ENCODE results near the gene SEC63. TPM values are rescaled to one million over a fixed set of nuclear protein-coding genes. Genes with fewer than 3 reads are reported as not detected.
"Not testable (repeated sequence)": the region's sequence is repeated elsewhere in the genome, so short reads cannot be mapped to it uniquely, and the experiment has no call there.

The SEC63 gene, protein sequence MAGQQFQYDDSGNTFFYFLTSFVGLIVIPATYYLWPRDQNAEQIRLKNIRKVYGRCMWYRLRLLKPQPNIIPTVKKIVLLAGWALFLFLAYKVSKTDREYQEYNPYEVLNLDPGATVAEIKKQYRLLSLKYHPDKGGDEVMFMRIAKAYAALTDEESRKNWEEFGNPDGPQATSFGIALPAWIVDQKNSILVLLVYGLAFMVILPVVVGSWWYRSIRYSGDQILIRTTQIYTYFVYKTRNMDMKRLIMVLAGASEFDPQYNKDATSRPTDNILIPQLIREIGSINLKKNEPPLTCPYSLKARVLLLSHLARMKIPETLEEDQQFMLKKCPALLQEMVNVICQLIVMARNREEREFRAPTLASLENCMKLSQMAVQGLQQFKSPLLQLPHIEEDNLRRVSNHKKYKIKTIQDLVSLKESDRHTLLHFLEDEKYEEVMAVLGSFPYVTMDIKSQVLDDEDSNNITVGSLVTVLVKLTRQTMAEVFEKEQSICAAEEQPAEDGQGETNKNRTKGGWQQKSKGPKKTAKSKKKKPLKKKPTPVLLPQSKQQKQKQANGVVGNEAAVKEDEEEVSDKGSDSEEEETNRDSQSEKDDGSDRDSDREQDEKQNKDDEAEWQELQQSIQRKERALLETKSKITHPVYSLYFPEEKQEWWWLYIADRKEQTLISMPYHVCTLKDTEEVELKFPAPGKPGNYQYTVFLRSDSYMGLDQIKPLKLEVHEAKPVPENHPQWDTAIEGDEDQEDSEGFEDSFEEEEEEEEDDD
- total RNA-seq: 91.8 and 94.4 TPM in 2 replicates

DNA sequence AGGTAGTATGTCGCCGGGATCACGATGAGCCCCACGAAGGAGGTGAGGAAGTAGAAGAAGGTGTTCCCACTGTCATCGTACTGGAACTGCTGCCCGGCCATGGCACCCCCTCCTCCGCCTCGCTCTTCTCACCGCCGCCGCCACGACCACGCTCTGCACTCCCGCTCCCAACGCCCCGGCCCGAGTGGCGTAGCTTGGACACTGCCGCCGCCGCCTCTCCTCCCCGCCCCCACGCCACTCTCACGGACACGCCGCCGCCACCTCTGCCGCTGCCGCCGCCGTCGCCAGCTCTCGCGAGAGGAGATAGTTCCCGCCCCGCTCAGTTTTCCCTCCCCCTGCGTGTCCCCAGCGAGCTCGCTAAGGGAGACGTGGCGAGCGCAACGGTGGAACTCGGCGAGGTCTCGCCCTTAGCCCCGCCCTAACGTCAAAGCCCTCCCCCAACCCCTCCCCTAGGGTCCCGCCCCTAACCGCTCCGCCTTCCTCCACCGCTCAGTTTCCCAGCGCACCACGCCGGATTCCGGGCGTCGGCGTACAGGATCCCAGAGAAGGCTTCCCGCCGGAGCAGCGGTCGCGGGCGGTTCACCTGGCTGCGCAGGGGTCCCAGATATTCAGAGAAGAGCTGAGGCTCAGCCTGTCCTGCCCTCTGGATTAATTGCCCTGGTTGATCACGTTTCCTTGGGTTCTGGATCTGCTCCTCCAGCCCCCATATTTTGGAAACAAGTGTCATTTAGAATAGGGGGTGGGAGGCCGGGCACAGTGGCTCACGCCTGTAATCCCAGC, at the start of gene SEC63:
TSS of gene SEC63 (minus strand) at position 300 of the 780 bp plus-strand sequence. CDS start at position 101, 199 bp downstream.
- H3K4me1 Mint-ChIP-seq: peaks cover 22% of the 10 kb centered on the region
- intact Hi-C loops (cut with micrococcal nuclease): loop anchor here (1.0 to 10.0 kb wide), 11 partner anchors 117 to 1425 kb away; partner anchors contain the start of genes AFG1L, CD164, CEP57L1 and OSTM1
- peaks cover 14% of the 10 kb centered on the region for H3K36me3 Mint-ChIP-seq (ENCODE audit: low read depth)
- H3K4me3 Mint-ChIP-seq: peak within 1 kb of the TSS; percentile 98
- DNase-seq: peak; percentile 99
- H3K27ac Mint-ChIP-seq: peak within 1 kb of the TSS; percentile 99
- H3K27me3 Mint-ChIP-seq: peaks cover 5% of the 10 kb centered on the region
- no peaks in the 10 kb centered on the region for H3K9me3 Mint-ChIP-seq

DNA sequence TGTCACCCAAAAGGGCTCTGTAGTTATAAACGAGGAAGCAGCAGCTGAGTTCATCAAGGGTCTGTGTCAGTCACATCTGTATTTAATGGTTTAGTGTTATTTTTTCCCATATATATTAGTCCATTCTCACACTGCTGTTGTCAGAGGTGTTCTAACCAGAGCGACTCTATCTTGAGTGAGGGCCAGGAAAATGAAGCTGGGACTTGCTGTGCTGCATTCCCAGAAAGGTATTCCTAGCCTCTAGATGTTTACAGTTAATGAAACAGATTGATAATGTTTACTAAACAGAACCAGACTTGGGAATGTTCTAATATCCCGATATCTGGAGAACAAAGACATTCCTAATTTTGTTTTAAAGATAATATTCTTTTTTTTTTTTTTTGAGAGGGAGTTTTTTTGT, 48.0 kb upstream of the SEC63 start:
- intact Hi-C loops (cut with micrococcal nuclease): no loop called here
- H3K4me3 Mint-ChIP-seq: no peak overlapping the region
- peaks cover 9% of the 10 kb centered on the region for H3K27me3 Mint-ChIP-seq
- H3K36me3 Mint-ChIP-seq (ENCODE audit: low read depth): no peaks in the 10 kb centered on the region
- H3K27ac Mint-ChIP-seq: no peak overlapping the region
- no peak for DNase-seq
- peaks cover 11% of the 10 kb centered on the region for H3K9me3 Mint-ChIP-seq
- H3K4me1 Mint-ChIP-seq: no peaks in the 10 kb centered on the region

- Mint-ChIP-seq H3K27ac (no peak overlapping the region), H3K27me3 (peaks cover 9% of the 10 kb centered on the region), H3K4me3 (no peak overlapping the region), H3K4me1 (no peaks in the 10 kb centered on the region), H3K9me3 (peaks cover 11% of the 10 kb centered on the region), H3K36me3 (ENCODE audit: low read depth) (no peaks in the 10 kb centered on the region)
- intact Hi-C loops (cut with micrococcal nuclease): no loop called here
- no peak for DNase-seq
Observed at GRCh38 chr6:108004861-108005260, 46.9 kb upstream of the SEC63 start.

GRCh38 chr6:108002365-108003221, 44.6 kb upstream of the SEC63 start:
- H3K4me1 Mint-ChIP-seq: no peaks in the 10 kb centered on the region
- peaks cover 12% of the 10 kb centered on the region for H3K27me3 Mint-ChIP-seq
- no peak overlapping the region for H3K27ac Mint-ChIP-seq

GRCh38 chr6:108001696-108002231, 43.8 kb upstream of the SEC63 start:
- no peak for DNase-seq
- H3K4me1 Mint-ChIP-seq: no peaks in the 10 kb centered on the region
- no peaks in the 10 kb centered on the region for H3K9me3 Mint-ChIP-seq
- H3K36me3 Mint-ChIP-seq (ENCODE audit: low read depth): no peaks in the 10 kb centered on the region
- H3K27me3 Mint-ChIP-seq: peaks cover 12% of the 10 kb centered on the region
- H3K27ac Mint-ChIP-seq: no peak overlapping the region
- H3K4me3 Mint-ChIP-seq: no peak overlapping the region
- intact Hi-C loops (cut with micrococcal nuclease): no loop called here

More at GRCh38 chr6:108002365-108003221, 44.6 kb upstream of the SEC63 start:
- H3K4me3 Mint-ChIP-seq: no peak overlapping the region
- intact Hi-C loops (cut with micrococcal nuclease): no loop called here
- no peak for DNase-seq
- H3K36me3 Mint-ChIP-seq (ENCODE audit: low read depth): no peaks in the 10 kb centered on the region
- H3K9me3 Mint-ChIP-seq: no peaks in the 10 kb centered on the region

- H3K4me3 Mint-ChIP-seq; H3K9me3 Mint-ChIP-seq; H3K36me3 Mint-ChIP-seq (ENCODE audit: low read depth); DNase-seq; H3K27ac Mint-ChIP-seq; H3K4me1 Mint-ChIP-seq; intact Hi-C loops (cut with micrococcal nuclease): not testable (repeated sequence)
- H3K27me3 Mint-ChIP-seq: peaks cover 12% of the 10 kb centered on the region
Observed at GRCh38 chr6:108000259-108000658, 42.3 kb upstream of the SEC63 start.

- Mint-ChIP-seq H3K36me3 (ENCODE audit: low read depth) (no peaks in the 10 kb centered on the region), H3K9me3 (no peaks in the 10 kb centered on the region), H3K27me3 (peaks cover 12% of the 10 kb centered on the region), H3K4me3 (no peak overlapping the region), H3K27ac (no peak overlapping the region), H3K4me1 (no peaks in the 10 kb centered on the region)
- DNase-seq: no peak
- intact Hi-C loops (cut with micrococcal nuclease): no loop called here
Observed at GRCh38 chr6:107999341-107999740, 41.3 kb upstream of the SEC63 start.

- intact Hi-C loops (cut with micrococcal nuclease): no loop called here
- H3K27ac Mint-ChIP-seq: no peak overlapping the region
- no peaks in the 10 kb centered on the region for H3K9me3 Mint-ChIP-seq
- DNase-seq: no peak
- H3K36me3 Mint-ChIP-seq (ENCODE audit: low read depth): no peaks in the 10 kb centered on the region
- peaks cover 9% of the 10 kb centered on the region for H3K4me1 Mint-ChIP-seq
- H3K27me3 Mint-ChIP-seq: no peaks in the 10 kb centered on the region
- no peak overlapping the region for H3K4me3 Mint-ChIP-seq
Observed at GRCh38 chr6:107991772-107992550, 34.0 kb upstream of the SEC63 start.

DNA sequence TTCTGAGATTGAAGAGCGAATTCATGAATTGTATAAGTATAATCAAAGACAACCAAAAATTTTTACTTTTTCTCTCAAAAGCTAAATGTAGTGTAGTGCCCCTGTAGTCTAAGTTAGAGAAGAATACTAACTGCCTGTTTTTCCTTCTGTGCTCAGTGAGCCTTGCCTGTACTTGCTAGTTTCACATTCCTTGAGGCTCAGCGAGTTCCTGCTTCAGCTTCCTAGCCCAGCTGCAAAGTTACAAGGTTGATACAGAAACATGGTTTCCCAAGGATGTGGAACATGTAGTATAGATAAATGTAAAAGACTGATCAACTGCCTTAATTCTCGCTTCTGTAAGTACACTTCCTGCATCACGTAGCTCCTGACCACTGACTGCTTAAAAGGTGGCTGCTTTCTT, 33.1 kb upstream of the SEC63 start:
- Mint-ChIP-seq H3K4me3 (peak overlapping the region; percentile 13), H3K27me3 (no peaks in the 10 kb centered on the region), H3K27ac (no peak overlapping the region), H3K9me3 (no peaks in the 10 kb centered on the region), H3K36me3 (ENCODE audit: low read depth) (no peaks in the 10 kb centered on the region), H3K4me1 (peaks cover 9% of the 10 kb centered on the region)
- intact Hi-C loops (cut with micrococcal nuclease): no loop called here
- no peak for DNase-seq

DNA sequence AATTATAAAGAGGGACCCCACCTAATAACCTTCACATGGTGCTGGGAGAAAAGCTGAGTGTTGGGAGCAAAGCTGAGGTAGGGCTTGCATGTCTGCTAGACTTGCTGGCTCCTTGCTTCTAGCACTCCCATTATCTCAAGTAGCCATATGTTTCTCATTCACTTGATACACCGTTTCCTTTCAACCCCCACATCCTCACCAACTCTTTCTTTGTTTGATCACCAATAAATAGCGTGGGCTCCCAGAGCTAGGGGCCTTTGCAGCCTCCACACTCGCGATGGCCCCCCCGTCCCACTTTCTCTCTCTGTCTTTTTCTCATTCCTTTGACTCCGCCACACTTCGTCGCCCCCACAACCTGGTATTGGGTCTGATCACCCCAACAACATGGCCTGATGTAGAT, 32.6 kb upstream of the SEC63 start:
- H3K27me3 Mint-ChIP-seq; intact Hi-C loops (cut with micrococcal nuclease); H3K4me1 Mint-ChIP-seq; DNase-seq; H3K27ac Mint-ChIP-seq; H3K36me3 Mint-ChIP-seq (ENCODE audit: low read depth); H3K9me3 Mint-ChIP-seq: not testable (repeated sequence)
- H3K4me3 Mint-ChIP-seq: peak overlapping the region; percentile 13

DNA sequence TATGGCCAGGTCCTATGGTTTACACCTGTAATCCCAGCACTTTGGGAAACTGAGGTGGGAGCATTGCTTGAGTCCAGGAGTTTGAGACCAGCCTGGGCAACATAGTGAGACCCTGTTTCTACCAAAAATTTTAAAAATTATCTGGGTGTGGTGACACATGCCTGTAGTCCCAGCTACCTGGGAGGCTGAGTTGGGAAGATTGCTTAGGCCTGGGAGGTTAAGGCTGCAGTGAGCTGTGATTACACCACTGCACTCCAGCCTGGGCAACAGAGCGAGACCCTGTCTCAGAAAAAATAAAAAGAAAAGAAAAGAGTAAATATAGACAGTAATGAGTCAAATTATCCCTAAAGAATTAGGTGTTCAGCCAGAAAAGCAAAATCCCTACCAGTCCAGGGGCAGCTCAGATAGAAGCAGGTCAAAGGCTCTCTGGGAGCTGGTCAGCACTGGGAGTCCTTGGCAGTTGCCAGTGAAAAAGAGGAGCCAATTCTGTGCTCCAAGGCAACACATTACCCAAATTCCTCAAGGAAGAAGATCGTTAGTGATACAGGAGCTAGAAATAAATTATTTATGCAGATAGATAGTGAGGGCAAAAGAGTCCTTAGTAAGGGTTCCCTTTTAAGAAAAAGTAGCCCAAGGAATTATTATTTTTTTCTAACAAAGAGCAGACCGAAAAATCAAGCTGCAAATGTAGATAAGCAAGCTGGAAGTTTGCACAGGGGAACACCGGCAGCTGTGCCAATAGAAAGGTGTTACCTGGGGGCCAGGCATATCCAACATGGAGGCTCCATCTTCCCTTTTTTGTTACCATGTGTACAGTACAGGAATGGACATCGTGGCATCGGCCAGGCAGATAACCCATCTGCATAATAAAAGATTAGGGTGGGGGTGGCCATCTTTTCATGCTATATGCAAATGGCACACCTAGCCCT, 31.4 kb upstream of the SEC63 start:
- no peak overlapping the region for H3K4me3 Mint-ChIP-seq
- intact Hi-C loops (cut with micrococcal nuclease): no loop called here
- no peak for DNase-seq
- peaks cover 3% of the 10 kb centered on the region for H3K27me3 Mint-ChIP-seq
- H3K27ac Mint-ChIP-seq: no peak overlapping the region
- peaks cover 9% of the 10 kb centered on the region for H3K4me1 Mint-ChIP-seq
- no peaks in the 10 kb centered on the region for H3K9me3 Mint-ChIP-seq
- no peaks in the 10 kb centered on the region for H3K36me3 Mint-ChIP-seq (ENCODE audit: low read depth)
